H1 (cell line): Measurements from ENCODE around the gene TRIM46.

Source experiments
- MAX ChIP-seq: IDR thresholded peaks from 2 replicates; pipeline ENCODE4 v1.6.1; 2012; ENCODE audit warnings: inconsistent platforms
- PHF8 ChIP-seq: fragments of 200-600 bp; sonication (generic); conservative IDR thresholded peaks from 2 replicates; pipeline ENCODE4 v1.7.1; 2012; ENCODE audit warnings: low read depth, mild to moderate bottlenecking, inconsistent platforms, low read length, moderate library complexity

- no peak; the same call in 1 of the 2 replicates for TF ChIP-seq MAX
- TF ChIP-seq PHF8 = peak; percentile 58; the same call in 1 of the 2 replicates
Observed at GRCh38 chr1:155139895-155140629, 33.6 kb upstream of the TRIM46 start, which contains the start of gene DPM3.
